RCC 7860 (cell line): Measurements from ENCODE around the gene TDRD9.

Experiments used
- DNase-seq: peaks from one replicate; pipeline ENCODE4 v3.0.0-alpha.2; 2015; ENCODE audit warnings: low spot score
- FAIRE-seq: peaks from 2 replicates; lab custom pipeline; 2012; peaks lifted over from hg19 to GRCh38; lab: Jason Lieb, UNC

The TDRD9 gene

GRCh38 chr14:103891667-103892215, 36.5 kb upstream of the TDRD9 start:
- FAIRE-seq (no peak), DNase-seq (no peak)

- FAIRE-seq, result no peak
- DNase-seq, result no peak
These were observed 36.0 kb upstream of the TDRD9 start for GRCh38 chr14:103892247-103892646.

- FAIRE-seq (no peak), DNase-seq (no peak)
These were observed 34.1 kb upstream of the TDRD9 start for GRCh38 chr14:103894034-103894722.

GRCh38 chr14:103894723-103895059, 33.6 kb upstream of the TDRD9 start:
- DNase-seq, result no peak
- FAIRE-seq, result no peak

- FAIRE-seq (no peak), DNase-seq (no peak)
These were observed 31.7 kb upstream of the TDRD9 start for GRCh38 chr14:103896578-103896977.

GRCh38 chr14:103897075-103897947, 30.9 kb upstream of the TDRD9 start:
- FAIRE-seq (peak; percentile 81), DNase-seq (peak; percentile 57)

GRCh38 chr14:103898204-103898603, 30.1 kb upstream of the TDRD9 start:
- FAIRE-seq (no peak), DNase-seq (no peak)

GRCh38 chr14:103898711-103899110, 29.5 kb upstream of the TDRD9 start:
- no peak for DNase-seq
- FAIRE-seq, result no peak

GRCh38 chr14:103899316-103899715, 28.9 kb upstream of the TDRD9 start:
- DNase-seq (no peak), FAIRE-seq (no peak)

GRCh38 chr14:103899833-103900232, 28.4 kb upstream of the TDRD9 start:
- DNase-seq (no peak), FAIRE-seq (no peak)

- DNase-seq (no peak), FAIRE-seq (no peak)
These were observed 23.7 kb upstream of the TDRD9 start for GRCh38 chr14:103904493-103905107.

GRCh38 chr14:103905842-103906456, 22.3 kb upstream of the TDRD9 start:
- DNase-seq (no peak), FAIRE-seq (no peak)

- DNase-seq (no peak), FAIRE-seq (no peak)
These were observed 19.7 kb upstream of the TDRD9 start for GRCh38 chr14:103908580-103908979.

GRCh38 chr14:103909531-103910261, 18.6 kb upstream of the TDRD9 start:
- DNase-seq (no peak), FAIRE-seq (no peak)

GRCh38 chr14:103910262-103910935, 17.9 kb upstream of the TDRD9 start:
- peak; percentile 64 for DNase-seq
- peak; percentile 12 for FAIRE-seq

GRCh38 chr14:103910984-103911383, 17.3 kb upstream of the TDRD9 start:
- FAIRE-seq (no peak), DNase-seq (no peak)

GRCh38 chr14:103915616-103916015, 12.6 kb upstream of the TDRD9 start:
- FAIRE-seq, result no peak
- DNase-seq, result no peak

GRCh38 chr14:103916636-103917262, 11.5 kb upstream of the TDRD9 start:
- DNase-seq (no peak), FAIRE-seq (no peak)
